T-helper 1 cell treated with Interleukin-12 subunit alpha and Interleukin-12 subunit beta and Interleukin-4 antibody, amounts not matched to agents 30 ng/mL and 1 ng/mL, for 36 hours (primary cell): ENCODE results near the gene ERP27. TPM values are rescaled to one million over a fixed set of nuclear protein-coding genes. Genes with fewer than 3 reads are reported as not detected.

Source experiments
- intact Hi-C: fragments of 100-400 bp; cut with micrococcal nuclease; formaldehyde crosslinking; loops from one replicate; pipeline ENCODE4 v1.15.1; 2024
- total RNA-seq: library from RNA; stranded (reverse); gene quantifications from 2 replicates; pipeline ENCODE4 v1.2.3, GENCODE V29; 2022

The ERP27 gene
- 10.5 and 11.9 TPM in 2 replicates for total RNA-seq

GRCh38 chr12:14938301-14938700 lies at the start of gene ERP27:
ERP27 (minus strand) TSS chr12:14938537; CDS start chr12:14938508, 29 bp downstream.
- intact Hi-C loops: no loop called here

GRCh38 chr12:14988035-14988434 lies 49.7 kb upstream of the ERP27 start:
- intact Hi-C loops: no loop called here

- intact Hi-C loops: no loop called here
These were observed 48.1 kb upstream of the ERP27 start for GRCh38 chr12:14986449-14986848.

GRCh38 chr12:14984766-14985285 lies 46.5 kb upstream of the ERP27 start:
- intact Hi-C loops: no loop called here

- intact Hi-C loops: no loop called here
These were observed 45.7 kb upstream of the ERP27 start for GRCh38 chr12:14984036-14984435.

GRCh38 chr12:14982991-14983390 lies 44.7 kb upstream of the ERP27 start:
- intact Hi-C loops: no loop called here

- intact Hi-C loops: no loop called here
These were observed 44.2 kb upstream of the ERP27 start for GRCh38 chr12:14982562-14982961.

GRCh38 chr12:14981049-14981448 lies 42.7 kb upstream of the ERP27 start:
- intact Hi-C loops: no loop called here

GRCh38 chr12:14979468-14979867 lies 41.1 kb upstream of the ERP27 start:
- intact Hi-C loops: loop anchor here (1.0 kb wide), 1 partner anchor 18 kb away; the partner anchor contains the start of gene ARHGDIB

GRCh38 chr12:14976658-14977057 lies 38.3 kb upstream of the ERP27 start:
- intact Hi-C loops: no loop called here

GRCh38 chr12:14975457-14975856 lies 37.1 kb upstream of the ERP27 start:
- intact Hi-C loops: no loop called here

- intact Hi-C loops: no loop called here
These were observed 36.3 kb upstream of the ERP27 start for GRCh38 chr12:14974633-14975032.

GRCh38 chr12:14972816-14973215 lies 34.5 kb upstream of the ERP27 start, which contains the start of gene PDE6H:
PDE6H (plus strand) TSS chr12:14973042; CDS start chr12:14978013, 4,971 bp downstream.
- intact Hi-C loops: no loop called here

- intact Hi-C loops: no loop called here
These were observed 32.1 kb upstream of the ERP27 start for GRCh38 chr12:14970473-14970872.

- intact Hi-C loops: no loop called here
These were observed 30.1 kb upstream of the ERP27 start for GRCh38 chr12:14968478-14968877.

GRCh38 chr12:14965221-14965620 lies 26.9 kb upstream of the ERP27 start:
- intact Hi-C loops: no loop called here

- intact Hi-C loops: loop anchor here (5.0 kb wide), 1 partner anchor 598 kb away; no protein-coding TSS in a partner anchor
These were observed 26.1 kb upstream of the ERP27 start for GRCh38 chr12:14964406-14964805.

GRCh38 chr12:14963520-14963919 lies 25.2 kb upstream of the ERP27 start:
- intact Hi-C loops: loop anchor here (5.0 kb wide), 1 partner anchor 599 kb away; no protein-coding TSS in a partner anchor

- intact Hi-C loops: loop anchor here (1.0 to 5.0 kb wide), 2 partner anchors 584 to 600 kb away; no protein-coding TSS in a partner anchor
These were observed 24.5 kb upstream of the ERP27 start for GRCh38 chr12:14962797-14963196.

- intact Hi-C loops: loop anchor here (1.0 to 5.0 kb wide), 2 partner anchors 584 to 600 kb away; no protein-coding TSS in a partner anchor
These were observed 23.8 kb upstream of the ERP27 start for GRCh38 chr12:14962153-14962539.

GRCh38 chr12:14961466-14962152 lies 23.3 kb upstream of the ERP27 start, which contains the start of gene ARHGDIB:
ARHGDIB (minus strand) TSS chr12:14961601; CDS start chr12:14950712, 10,889 bp downstream.
- intact Hi-C loops: loop anchor here (1.0 to 5.0 kb wide), 13 partner anchors 9 to 921 kb away; partner anchors contain the start of genes C12orf60, STRAP and WBP11
